ENCODE data around the gene SYNGR1.

- TF ChIP-seq CTCF (IDR thresholded peaks at IDR 0.05): no peak
- TF ChIP-seq EZH2 (IDR thresholded peaks at IDR 0.05; ENCODE audit: borderline replicate concordance, insufficient read depth, low read depth, low read length, poor library complexity, severe bottlenecking): no peak
Observed at GRCh38 chr22:39360674-39361413, 11.1 kb downstream of the SYNGR1 start.

Data from B cell (primary cell).